ENCODE data around the gene EMC9.

GRCh38 chr14:24096545-24097181 lies 44.7 kb downstream of the EMC9 start:
- TF ChIP-seq POLR2AphosphoS5 (IDR thresholded peaks at IDR 0.05; ENCODE audit: insufficient read depth in 1 of 2, low read depth in 1 of 2), result no peak
- TF ChIP-seq, protein P1, sequence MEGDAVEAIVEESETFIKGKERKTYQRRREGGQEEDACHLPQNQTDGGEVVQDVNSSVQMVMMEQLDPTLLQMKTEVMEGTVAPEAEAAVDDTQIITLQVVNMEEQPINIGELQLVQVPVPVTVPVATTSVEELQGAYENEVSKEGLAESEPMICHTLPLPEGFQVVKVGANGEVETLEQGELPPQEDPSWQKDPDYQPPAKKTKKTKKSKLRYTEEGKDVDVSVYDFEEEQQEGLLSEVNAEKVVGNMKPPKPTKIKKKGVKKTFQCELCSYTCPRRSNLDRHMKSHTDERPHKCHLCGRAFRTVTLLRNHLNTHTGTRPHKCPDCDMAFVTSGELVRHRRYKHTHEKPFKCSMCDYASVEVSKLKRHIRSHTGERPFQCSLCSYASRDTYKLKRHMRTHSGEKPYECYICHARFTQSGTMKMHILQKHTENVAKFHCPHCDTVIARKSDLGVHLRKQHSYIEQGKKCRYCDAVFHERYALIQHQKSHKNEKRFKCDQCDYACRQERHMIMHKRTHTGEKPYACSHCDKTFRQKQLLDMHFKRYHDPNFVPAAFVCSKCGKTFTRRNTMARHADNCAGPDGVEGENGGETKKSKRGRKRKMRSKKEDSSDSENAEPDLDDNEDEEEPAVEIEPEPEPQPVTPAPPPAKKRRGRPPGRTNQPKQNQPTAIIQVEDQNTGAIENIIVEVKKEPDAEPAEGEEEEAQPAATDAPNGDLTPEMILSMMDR (IDR thresholded peaks at IDR 0.05), result no peak
- TF ChIP-seq POLR2A (IDR thresholded peaks at IDR 0.05), result no peak

Data from vagina (tissue), 2 donors.